HG03342 (cell line): ENCODE data around the gene TBKBP1.

Source experiments
- ATAC-seq: cut with Tn5 transposase; IDR thresholded peaks from one replicate; pipeline ENCODE4 v1.9.1; 2021; ENCODE audit warnings: mild to moderate bottlenecking, moderate library complexity; ENCODE audit not compliant: unreplicated experiment

TBKBP1 gene

DNA sequence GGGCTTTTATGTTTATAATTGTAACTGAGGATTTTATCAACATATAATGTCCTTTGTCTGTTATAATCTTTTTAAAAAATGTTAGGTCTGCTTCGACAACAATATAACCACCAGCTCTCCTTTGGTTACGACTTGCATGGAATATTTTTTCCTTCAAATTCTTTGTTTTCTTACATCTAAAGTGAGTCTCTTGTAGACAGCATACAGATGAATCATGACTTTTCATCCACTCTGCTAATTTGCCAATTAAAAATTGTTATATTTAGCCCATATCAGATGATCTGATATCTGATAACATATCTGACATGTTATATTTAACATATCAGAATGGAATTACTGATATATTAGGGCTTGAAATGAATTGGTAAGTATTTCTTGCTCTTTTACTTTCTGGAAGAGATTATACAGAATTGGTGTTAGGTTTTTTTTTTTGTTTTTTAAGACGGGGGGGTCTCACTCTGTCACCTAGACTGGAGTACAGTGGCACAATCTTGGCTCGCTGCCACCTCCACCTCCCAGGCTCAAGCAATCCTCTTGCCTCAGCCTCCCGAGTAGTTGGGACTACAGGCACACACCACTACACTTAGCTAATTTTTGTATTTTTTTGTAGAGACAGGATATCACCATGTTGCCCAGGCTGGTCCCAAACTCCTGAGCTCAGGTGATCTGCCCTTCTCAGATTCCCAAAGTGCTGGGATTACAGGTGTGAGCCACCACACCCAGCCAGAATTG, 66.6 kb downstream of the TBKBP1 start:
- ATAC-seq, result no peak
